Stimulated activated CD8-positive, alpha-beta memory T cell treated with anti-CD3 and anti-CD28 coated beads, Interleukin-7, amount 100 ng/mL, for 24 hours (primary cell): ENCODE results near the gene ARHGAP6.
A peak's percentile ranks its signal among the peaks of the same experiment; 100 is the strongest.

Source experiments
- DNase-seq: peaks from one replicate; pipeline ENCODE4 v3.0.0-alpha.2; 2020; ENCODE audit warnings: low read depth

Gene ARHGAP6

GRCh38 chrX:11567528-11568220 is 98.0 kb downstream of the ARHGAP6 start:
- DNase-seq = no peak

- DNase-seq = no peak
Observed at GRCh38 chrX:11566789-11567188, 98.9 kb downstream of the ARHGAP6 start.

- no peak for DNase-seq
Observed at GRCh38 chrX:11566173-11566572, 99.5 kb downstream of the ARHGAP6 start.

GRCh38 chrX:11564546-11564945 is 101.2 kb downstream of the ARHGAP6 start:
- no peak for DNase-seq

- no peak for DNase-seq
Observed at GRCh38 chrX:11562570-11562969, 103.2 kb downstream of the ARHGAP6 start.

- peak; percentile 19 for DNase-seq
Observed at GRCh38 chrX:11558972-11559371, 106.7 kb downstream of the ARHGAP6 start.

- DNase-seq = no peak
Observed at GRCh38 chrX:11557120-11557519, 108.6 kb downstream of the ARHGAP6 start.

GRCh38 chrX:11555759-11556158 is 110.0 kb downstream of the ARHGAP6 start:
- no peak for DNase-seq

GRCh38 chrX:11553594-11553993 is 112.1 kb downstream of the ARHGAP6 start:
- no peak for DNase-seq

- DNase-seq = no peak
Observed at GRCh38 chrX:11551151-11551550, 114.6 kb downstream of the ARHGAP6 start.

- no peak for DNase-seq
Observed at GRCh38 chrX:11546917-11547316, 118.8 kb downstream of the ARHGAP6 start.

- no peak for DNase-seq
Observed at GRCh38 chrX:11543249-11543648, 122.5 kb downstream of the ARHGAP6 start.

- no peak for DNase-seq
Observed at GRCh38 chrX:11541510-11541909, 124.2 kb downstream of the ARHGAP6 start.

GRCh38 chrX:11540532-11541377 is 125.0 kb downstream of the ARHGAP6 start:
- DNase-seq = no peak

GRCh38 chrX:11537141-11537540 is 128.6 kb downstream of the ARHGAP6 start:
- DNase-seq = no peak

GRCh38 chrX:11535156-11535919 is 130.4 kb downstream of the ARHGAP6 start:
- DNase-seq = no peak

- no peak for DNase-seq
Observed at GRCh38 chrX:11533199-11533651, 132.5 kb downstream of the ARHGAP6 start.

- no peak for DNase-seq
Observed at GRCh38 chrX:11532291-11533078, 133.2 kb downstream of the ARHGAP6 start.

- no peak for DNase-seq
Observed at GRCh38 chrX:11531226-11531625, 134.5 kb downstream of the ARHGAP6 start.

GRCh38 chrX:11530621-11531020 is 135.1 kb downstream of the ARHGAP6 start:
- DNase-seq = no peak

- DNase-seq = no peak
Observed at GRCh38 chrX:11528623-11529022, 137.1 kb downstream of the ARHGAP6 start.

GRCh38 chrX:11525685-11526084 is 140.0 kb downstream of the ARHGAP6 start:
- no peak for DNase-seq
